Mucosa of descending colon (tissue), 3 donors: ENCODE results near the gene IKZF3. TPM values are rescaled to one million over a fixed set of nuclear protein-coding genes. Genes with fewer than 3 reads are reported as not detected.
A peak's percentile ranks its signal among the peaks of the same experiment; 100 is the strongest.

Experiments
- ATAC-seq: fragments of 200-7000 bp; cut with Tn5 transposase; one replicate; pipeline ENCODE4 v1.9.1; 2020; ENCODE audit warnings: mild to moderate bottlenecking, moderate library complexity
- DNase-seq, 3 donors: peaks; one replicate each; pipeline ENCODE4 v3.0.0-alpha.2; 2020
- H3K36me3 ChIP-seq: fragments of 200-600 bp; one replicate; pipeline ENCODE4 v1.8.0; 2021; ENCODE audit warnings: low read depth, mild to moderate bottlenecking
- H3K4me1 ChIP-seq: fragments of 200-600 bp; one replicate; pipeline ENCODE4 v1.8.0; 2021; ENCODE audit warnings: low read depth, mild to moderate bottlenecking
- H3K4me3 ChIP-seq: fragments of 200-600 bp; one replicate; pipeline ENCODE4 v1.8.0; 2021; ENCODE audit warnings: mild to moderate bottlenecking
- H3K9me3 ChIP-seq: fragments of 200-600 bp; one replicate; pipeline ENCODE4 v1.8.0; 2021; ENCODE audit warnings: mild to moderate bottlenecking
- intact Hi-C, 2 donors: fragments of 100-400 bp; cut with DNase I in 1 of 2; cut with micrococcal nuclease in 1 of 2; formaldehyde crosslinking; loops; one replicate each; pipeline versions ENCODE4 v1.11.0 to v1.11.1; 2022; cut with DNase I, micrococcal nuclease
- total RNA-seq, 3 donors: library from RNA; stranded (reverse); fragmentation: NEBNext Ultra II Directional in 2 of 3; extraction: Animal tissue kit (Norgen Biotek cat#: 25700) in 2 of 3; gene quantifications; one replicate each; pipeline versions ENCODE4 v1.2.1 to v1.2.4, GENCODE V29; 2021 to 2023
- TF ChIP-seq, protein P1 (sequence below): fragments of 200-600 bp; IDR thresholded peaks from one replicate; pipeline ENCODE4 v1.8.0; 2022; ENCODE audit warnings: antibody characterized with exemption, mild to moderate bottlenecking
- donor health status: DM: no; HTN: no; CAD: no; lungs with moderate emphysema.
- donor health status: DM: no; HTN: no; CAD: no.
- donor health status: DM: no; HTN: yes; CAD: no.

Gene IKZF3
- total RNA-seq, 3 donors from 2014 or later = 3.5 to 5.3 (median 4.6) TPM

DNA sequence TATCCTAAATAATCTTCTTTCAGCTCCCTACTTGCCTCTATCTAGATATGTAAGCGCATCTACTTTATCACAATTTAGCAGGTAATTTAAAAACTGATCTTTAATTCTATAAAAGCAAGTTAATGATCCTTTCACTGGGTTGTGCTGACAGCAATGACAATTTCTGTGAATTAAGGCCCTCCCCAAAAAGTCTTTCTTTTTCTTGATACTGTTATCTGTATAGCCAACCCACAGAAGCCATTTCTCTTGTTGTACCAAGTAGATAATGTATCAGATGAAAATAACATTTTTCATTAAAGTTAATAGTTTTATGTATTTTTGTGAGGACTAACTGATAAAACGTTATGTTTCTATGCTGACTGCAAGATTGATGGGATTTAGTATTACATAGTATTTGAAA, 7.7 kb upstream of the IKZF3 start:
- Histone ChIP-seq H3K4me3 (no peak overlapping the region), H3K4me1 (no peaks in the 10 kb centered on the region), H3K9me3 (no peaks in the 10 kb centered on the region), H3K36me3 (no peaks in the 10 kb centered on the region)
- intact Hi-C loops = no loop called here
- DNase-seq (no peak), ATAC-seq (no peak)
- TF ChIP-seq, protein P1, sequence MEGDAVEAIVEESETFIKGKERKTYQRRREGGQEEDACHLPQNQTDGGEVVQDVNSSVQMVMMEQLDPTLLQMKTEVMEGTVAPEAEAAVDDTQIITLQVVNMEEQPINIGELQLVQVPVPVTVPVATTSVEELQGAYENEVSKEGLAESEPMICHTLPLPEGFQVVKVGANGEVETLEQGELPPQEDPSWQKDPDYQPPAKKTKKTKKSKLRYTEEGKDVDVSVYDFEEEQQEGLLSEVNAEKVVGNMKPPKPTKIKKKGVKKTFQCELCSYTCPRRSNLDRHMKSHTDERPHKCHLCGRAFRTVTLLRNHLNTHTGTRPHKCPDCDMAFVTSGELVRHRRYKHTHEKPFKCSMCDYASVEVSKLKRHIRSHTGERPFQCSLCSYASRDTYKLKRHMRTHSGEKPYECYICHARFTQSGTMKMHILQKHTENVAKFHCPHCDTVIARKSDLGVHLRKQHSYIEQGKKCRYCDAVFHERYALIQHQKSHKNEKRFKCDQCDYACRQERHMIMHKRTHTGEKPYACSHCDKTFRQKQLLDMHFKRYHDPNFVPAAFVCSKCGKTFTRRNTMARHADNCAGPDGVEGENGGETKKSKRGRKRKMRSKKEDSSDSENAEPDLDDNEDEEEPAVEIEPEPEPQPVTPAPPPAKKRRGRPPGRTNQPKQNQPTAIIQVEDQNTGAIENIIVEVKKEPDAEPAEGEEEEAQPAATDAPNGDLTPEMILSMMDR = no peak

- no peak for DNase-seq
- TF ChIP-seq, protein P1 = no peak
- ATAC-seq = no peak
- H3K4me1 ChIP-seq = no peaks in the 10 kb centered on the region
- H3K36me3 ChIP-seq = no peaks in the 10 kb centered on the region
- H3K9me3 ChIP-seq = no peaks in the 10 kb centered on the region
- intact Hi-C loops = no loop called here
- no peak overlapping the region for H3K4me3 ChIP-seq
Observed at GRCh38 chr17:39870776-39871175, 6.7 kb upstream of the IKZF3 start.

DNA sequence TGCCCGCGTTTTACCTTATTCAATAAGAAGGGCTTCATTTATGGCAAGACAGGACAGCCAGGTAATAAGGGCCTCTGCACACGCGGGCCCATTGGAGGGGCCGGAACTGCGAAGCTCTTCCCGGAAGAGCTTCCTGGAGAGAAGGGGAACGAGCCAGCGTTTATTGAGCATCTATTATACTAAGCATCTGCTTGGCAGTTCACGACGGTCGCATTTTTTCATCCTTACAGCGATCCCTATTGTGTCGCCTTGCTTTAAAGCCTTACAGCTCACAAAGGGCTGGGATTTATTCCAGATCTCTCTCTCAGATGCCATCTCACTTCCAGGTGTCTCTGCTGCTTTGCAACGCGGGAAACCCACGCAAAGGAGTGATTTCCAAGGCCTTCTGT, 4.4 kb upstream of the IKZF3 start:
- no peak for ATAC-seq
- intact Hi-C loops = loop anchor here in 1 of 2 donors (10.0 kb wide), 1 partner anchor 94 kb away; no protein-coding TSS in a partner anchor
- Histone ChIP-seq H3K36me3 (no peaks in the 10 kb centered on the region), H3K4me1 (no peaks in the 10 kb centered on the region), H3K9me3 (no peaks in the 10 kb centered on the region), H3K4me3 (no peak overlapping the region)
- DNase-seq = no peak
- TF ChIP-seq, protein P1 = no peak

DNA sequence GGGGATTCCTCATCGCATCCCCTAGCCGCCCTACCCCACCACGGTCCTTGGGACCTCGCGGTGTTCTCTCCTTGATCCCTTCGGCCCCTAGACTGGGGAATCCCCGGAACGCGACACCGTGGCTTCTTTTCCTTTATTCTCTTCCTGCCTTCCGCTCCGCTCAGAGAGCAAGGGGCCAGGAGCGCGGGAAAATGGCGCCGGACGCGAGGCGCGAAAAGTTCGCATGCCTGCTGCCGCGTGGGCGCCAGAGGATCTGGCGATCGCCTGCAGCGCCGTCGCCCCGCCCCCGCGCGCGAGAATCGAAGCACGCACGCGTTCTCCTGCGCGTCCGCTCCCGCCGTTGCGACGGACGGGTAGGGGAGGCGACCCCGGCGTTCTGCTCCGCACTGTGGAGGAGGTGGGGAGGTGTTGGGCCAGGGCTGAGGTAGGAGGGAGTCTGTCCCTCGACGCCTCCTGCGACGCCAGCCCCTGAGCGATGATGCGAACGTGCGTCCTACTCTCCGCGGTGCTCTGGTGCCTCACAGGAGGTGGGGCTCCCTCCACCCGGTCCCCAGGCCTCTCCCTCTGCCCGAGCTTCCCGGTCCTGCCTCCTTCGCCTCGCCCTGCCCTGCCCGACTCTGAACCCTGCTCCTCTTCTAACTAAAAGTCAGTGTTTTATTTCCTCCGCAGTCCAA, 3.9 kb upstream of the IKZF3 start, which contains the start of gene ZPBP2:
ZPBP2 (plus strand) TSS at position 323 of the 674 bp plus-strand sequence; CDS start at position 476, 153 bp downstream.
- no peak for ATAC-seq

DNA sequence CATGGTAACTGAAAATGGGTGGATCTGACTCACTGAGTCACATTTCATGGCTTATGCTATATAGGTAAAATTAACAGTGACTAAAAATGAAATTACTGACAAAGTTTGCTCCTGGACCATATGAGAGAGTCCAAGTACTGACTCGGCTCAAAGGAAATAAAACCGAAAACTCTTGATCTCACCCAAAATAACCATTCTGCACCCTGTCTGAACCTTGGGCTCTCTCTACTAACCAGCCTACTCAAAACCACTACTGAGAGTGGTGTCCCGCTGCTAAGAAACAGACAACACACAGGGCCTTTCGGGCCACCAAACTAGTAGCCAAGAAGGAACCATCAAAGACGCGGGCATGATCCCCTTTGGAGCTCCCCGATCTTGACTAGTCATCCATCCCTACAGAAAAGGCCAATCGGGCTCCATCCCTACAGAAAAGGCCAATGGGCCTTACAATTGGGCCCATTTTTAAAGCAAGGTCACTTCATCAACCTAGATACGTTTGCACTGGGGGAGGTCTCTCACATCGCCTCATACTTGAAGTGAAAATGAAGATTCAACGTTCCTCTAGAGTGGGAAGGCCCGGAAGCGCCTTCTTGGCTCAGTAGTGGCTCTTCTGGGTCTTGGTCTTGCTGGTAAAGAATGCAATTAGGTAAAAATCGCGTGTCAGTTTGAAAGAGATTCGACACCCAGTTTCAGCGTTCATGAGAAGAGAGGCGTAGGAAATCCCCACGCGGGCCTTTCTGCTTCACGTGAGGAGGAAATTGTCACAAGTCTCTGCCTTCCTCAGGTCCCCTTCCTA, 3.2 kb upstream of the IKZF3 start:
- peak in 1 of 3 donors; percentile 18 for DNase-seq

More for the DNA sequence above, 3.9 kb upstream of the IKZF3 start, which contains the start of gene ZPBP2:
- TF ChIP-seq, protein P1 = no peak
- no peaks in the 10 kb centered on the region for H3K4me1 ChIP-seq
- H3K36me3 ChIP-seq = no peaks in the 10 kb centered on the region
- intact Hi-C loops = loop anchor here in 1 of 2 donors (10.0 kb wide), 1 partner anchor 93 kb away; no protein-coding TSS in a partner anchor
- no peak within 1 kb of the TSS for H3K4me3 ChIP-seq
- peak in 2 of 3 donors; percentile 48 to 60 for DNase-seq
- no peaks in the 10 kb centered on the region for H3K9me3 ChIP-seq

More for the DNA sequence above, 3.2 kb upstream of the IKZF3 start:
- peak; percentile 47 for ATAC-seq
- H3K36me3 ChIP-seq = no peaks in the 10 kb centered on the region
- intact Hi-C loops = loop anchor here in 1 of 2 donors (10.0 kb wide), 1 partner anchor 92 kb away; no protein-coding TSS in a partner anchor
- no peaks in the 10 kb centered on the region for H3K4me1 ChIP-seq
- TF ChIP-seq, protein P1 = no peak
- H3K4me3 ChIP-seq = no peak overlapping the region
- no peaks in the 10 kb centered on the region for H3K9me3 ChIP-seq
